Left ventricle myocardium superior (tissue), 1 donor: Measurements from ENCODE around the gene GPAT2. TPM values are rescaled to one million over a fixed set of nuclear protein-coding genes. Genes with fewer than 3 reads are reported as not detected.
"Not testable (repeated sequence)": the region's sequence is repeated elsewhere in the genome, so short reads cannot be mapped to it uniquely, and the experiment has no call there.

Experiments
- ATAC-seq: fragments of 200-7000 bp; cut with Tn5 transposase; one replicate; pipeline ENCODE4 v1.9.1; 2020; ENCODE audit warnings: mild to moderate bottlenecking, moderate library complexity
- DNase-seq: peaks from one replicate; pipeline ENCODE4 v3.0.0-alpha.2; 2020
- intact Hi-C: fragments of 100-400 bp; cut with micrococcal nuclease; formaldehyde crosslinking; loops from one replicate; pipeline ENCODE4 v1.11.0; 2022
- long read RNA-seq: library from polyadenylated mRNA; unstranded; transcript quantifications from one replicate; pipeline ENCODE4 v2.0.0, GENCODE V29; 2021
- total RNA-seq: library from RNA; stranded (reverse); fragmentation: NEBNext Ultra II Directional; extraction: Animal tissue kit (Norgen Biotek cat#: 25700); gene quantifications from one replicate; pipeline ENCODE4 v1.2.1, GENCODE V29; 2021
- donor health status: DM: no; HTN: yes; CAD: no; lungs with severe emphysema.

The GPAT2 gene, protein sequence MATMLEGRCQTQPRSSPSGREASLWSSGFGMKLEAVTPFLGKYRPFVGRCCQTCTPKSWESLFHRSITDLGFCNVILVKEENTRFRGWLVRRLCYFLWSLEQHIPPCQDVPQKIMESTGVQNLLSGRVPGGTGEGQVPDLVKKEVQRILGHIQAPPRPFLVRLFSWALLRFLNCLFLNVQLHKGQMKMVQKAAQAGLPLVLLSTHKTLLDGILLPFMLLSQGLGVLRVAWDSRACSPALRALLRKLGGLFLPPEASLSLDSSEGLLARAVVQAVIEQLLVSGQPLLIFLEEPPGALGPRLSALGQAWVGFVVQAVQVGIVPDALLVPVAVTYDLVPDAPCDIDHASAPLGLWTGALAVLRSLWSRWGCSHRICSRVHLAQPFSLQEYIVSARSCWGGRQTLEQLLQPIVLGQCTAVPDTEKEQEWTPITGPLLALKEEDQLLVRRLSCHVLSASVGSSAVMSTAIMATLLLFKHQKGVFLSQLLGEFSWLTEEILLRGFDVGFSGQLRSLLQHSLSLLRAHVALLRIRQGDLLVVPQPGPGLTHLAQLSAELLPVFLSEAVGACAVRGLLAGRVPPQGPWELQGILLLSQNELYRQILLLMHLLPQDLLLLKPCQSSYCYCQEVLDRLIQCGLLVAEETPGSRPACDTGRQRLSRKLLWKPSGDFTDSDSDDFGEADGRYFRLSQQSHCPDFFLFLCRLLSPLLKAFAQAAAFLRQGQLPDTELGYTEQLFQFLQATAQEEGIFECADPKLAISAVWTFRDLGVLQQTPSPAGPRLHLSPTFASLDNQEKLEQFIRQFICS
- total RNA-seq = 5.5 TPM
- long read RNA-seq, partial matches to known transcripts = 2 of 17 reads
- long read RNA-seq, other reads (novel, unspliced or antisense) = 15 of 17 reads

DNA sequence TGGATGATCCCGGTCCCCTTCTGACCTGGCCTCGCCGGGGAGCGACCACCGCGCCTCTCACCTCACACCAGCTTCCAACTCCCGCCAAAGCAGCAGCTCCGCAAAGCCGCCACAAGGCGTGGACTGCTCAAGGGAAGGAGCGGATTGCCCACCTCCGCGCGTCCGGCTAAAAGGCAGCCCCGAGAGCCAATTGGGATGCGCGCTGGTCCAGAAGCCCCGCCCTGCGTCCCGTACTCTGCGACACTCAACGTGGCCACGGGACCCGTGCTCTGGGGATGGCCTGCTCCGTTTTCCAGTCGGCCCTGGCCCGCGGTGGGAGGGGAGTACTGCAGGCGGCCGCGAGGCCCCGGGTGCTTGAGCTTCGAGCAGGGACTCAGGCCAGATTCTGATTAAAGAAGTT, at the start of gene GPAT2:
TSS of gene GPAT2 (minus strand) at position 125 of the 400 bp plus-strand sequence. CDS start 2,557 bp downstream, outside the sequence.
- peak; percentile 72 for ATAC-seq
- DNase-seq, intact Hi-C loops: not testable (repeated sequence)

DNA sequence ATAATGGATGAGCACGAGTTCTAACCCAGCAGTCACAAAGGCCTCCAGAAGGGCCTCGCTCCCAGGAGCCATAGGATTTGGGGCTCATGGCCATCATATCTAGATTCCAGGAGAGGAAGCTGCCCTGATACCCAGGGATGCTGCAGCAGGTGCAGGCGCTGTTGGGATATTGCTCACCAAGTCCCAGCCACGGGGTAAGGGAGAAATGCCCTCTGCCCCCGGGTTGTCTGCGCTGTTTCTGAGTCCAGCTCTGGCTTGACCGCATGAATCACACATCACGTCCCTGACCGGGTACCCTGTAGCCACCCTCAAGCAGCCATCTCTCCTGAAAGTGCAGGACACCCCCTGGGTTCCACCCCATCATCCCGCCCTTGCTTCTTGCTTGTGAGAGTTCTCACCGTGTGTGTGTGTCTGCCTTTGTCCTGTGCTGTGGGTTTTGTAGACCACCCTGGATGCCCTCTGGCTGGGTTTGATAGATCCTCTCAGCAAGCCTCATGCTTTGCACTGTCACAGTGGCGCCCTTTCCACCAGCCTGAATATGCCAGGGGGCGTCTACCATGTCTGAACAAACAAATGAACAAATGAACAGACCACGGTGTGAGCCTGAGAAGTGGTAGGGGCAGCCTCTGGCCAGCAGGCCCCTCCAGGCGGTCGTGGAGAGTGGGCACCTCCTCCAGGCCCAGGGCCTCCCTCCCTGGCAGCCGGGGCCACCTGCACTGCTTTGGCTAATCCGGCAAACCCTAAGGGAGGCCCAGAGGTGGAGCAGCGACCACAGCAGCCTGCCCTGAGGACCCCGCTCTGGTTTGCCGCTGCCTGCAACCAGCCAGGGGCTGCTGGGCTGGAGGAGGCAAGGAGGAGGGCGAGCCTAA, 49.5 kb upstream of the GPAT2 start:
- ATAC-seq = no peak
- peak; percentile 23 for DNase-seq
- intact Hi-C loops = no loop called here

DNA sequence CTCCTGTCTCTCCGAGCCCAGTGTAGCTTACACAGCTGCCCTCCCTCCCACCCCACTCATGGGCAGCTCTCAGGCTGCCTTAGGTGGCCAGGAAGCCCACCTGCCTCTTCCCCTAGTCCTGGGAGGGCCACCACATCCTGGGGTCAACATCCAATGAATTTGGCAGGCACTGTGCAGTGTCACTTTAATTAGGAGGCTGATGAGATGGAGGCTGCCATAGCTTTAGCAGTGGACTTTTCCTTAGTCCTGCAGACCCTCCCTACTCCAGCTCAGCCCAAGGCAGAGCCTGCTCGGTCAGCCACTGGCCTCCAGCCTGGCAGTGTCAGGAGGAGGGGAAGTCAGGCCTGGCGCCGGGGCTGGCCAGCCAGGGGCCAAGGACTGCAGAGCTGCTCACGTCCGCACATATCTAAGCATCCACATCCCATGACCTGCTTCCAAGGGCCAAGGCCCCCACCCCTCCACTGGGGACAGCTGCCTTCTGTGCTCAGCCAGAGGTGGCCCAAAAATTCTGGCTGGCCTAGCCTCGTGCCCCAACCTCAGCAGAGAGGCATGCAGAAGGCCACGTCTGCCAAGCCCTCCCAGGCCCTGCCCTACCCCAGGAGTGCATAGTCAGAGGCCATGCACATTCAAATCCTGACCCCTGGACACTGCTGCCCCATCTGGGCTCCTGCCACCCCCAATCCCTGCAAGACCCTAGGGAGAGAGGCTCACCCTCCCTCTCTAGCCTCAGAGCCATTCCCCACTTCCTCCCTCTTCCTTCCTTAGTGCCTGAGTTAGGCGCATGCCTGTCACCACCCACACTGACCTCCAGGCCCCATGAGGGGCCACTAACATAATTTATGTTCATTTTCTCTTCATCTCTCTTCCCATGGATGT, 48.6 kb upstream of the GPAT2 start:
- intact Hi-C loops = no loop called here
- peak; percentile 93 for ATAC-seq
- DNase-seq = peak; percentile 73

DNA sequence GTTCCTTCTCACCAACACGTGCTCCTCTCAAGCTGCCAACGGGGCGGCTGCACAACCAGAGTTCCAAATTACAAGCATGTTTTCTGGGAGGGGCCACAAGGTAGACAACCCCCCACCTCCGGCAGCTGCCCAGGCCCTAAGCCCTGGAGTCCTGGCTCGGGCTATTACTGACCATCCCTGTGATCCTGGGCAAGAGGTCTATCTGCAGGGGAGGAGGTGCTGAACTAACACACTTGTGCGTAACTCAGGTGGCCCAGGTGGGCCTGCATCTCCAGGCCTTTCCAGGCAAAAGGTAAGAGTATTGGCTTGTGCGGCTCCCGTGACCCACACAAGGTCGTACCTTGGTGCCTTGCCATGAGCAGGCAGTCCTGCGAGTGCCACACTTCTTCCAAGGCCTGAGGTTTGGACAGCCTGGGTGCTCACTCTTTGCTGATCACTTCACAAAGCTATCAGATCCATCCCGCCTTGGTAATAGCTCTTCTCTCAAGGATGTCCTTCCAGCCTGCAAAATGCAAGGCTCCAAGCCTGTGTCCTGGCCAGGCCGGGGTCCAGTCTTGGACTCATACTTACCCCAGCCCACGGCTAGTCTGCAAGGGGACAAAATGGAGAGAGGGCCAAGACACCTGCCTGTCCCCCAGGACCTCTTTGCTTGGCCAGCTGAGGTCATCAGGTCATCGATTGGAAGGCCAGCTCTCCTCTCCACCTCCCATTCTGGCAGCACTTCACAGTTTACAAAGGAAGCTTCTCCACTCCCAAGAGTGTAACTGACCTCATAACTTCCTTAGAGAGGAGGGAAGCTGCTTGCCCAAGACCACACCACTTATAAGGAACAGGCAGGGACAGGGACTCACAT, 47.7 kb upstream of the GPAT2 start:
- peak; percentile 22 for DNase-seq
- peak; percentile 69 for ATAC-seq

DNA sequence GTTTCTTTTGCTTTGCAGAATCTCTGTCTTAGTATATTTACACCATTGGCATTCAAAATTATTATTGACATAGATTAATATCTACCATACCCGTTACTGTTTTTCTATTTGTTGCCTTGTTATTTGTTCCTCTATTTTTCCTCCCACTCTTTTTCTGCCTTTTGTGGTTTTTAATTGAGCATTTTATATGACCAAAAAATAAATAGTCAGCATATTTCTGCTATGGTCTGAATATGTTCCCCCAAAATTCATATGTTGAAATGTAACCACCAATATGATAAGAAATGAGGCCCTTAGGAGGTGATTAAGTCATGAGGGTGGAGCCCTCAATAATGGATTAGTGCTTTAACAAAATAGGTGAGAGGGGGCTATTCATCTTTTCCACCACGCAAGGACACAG, 46.3 kb upstream of the GPAT2 start:
- ATAC-seq (no peak), DNase-seq (no peak)
- intact Hi-C loops = no loop called here

More for the DNA sequence above, 47.7 kb upstream of the GPAT2 start:
- intact Hi-C loops = no loop called here

DNA sequence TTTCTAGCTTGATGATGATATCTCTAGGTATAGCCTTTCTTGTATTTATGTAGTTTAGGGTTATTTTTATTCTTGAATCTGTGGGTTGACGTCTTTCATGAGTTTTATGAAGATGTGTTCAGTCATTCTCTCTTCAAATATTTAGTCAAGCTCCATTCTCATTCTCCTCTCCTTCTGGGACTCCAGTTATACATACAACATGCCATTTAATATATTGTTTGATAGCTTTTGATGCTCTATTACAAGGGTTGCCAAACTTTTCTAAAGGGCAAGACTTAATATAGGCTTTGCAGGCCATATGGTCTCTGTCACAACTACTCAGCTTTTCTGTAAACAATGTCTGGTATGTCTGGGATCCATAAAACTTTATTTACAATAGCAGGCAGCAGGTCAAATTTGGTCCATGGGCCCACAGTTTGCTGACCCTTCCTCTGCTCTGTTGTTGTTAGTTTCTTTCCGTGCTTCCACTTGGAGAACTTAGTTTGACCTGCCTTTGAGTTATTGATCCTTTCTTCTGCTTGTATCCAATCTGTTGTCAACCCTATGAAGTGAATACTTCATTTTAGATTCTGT, 40.6 kb upstream of the GPAT2 start:
- intact Hi-C loops = no loop called here
- no peak for DNase-seq
- no peak for ATAC-seq

DNA sequence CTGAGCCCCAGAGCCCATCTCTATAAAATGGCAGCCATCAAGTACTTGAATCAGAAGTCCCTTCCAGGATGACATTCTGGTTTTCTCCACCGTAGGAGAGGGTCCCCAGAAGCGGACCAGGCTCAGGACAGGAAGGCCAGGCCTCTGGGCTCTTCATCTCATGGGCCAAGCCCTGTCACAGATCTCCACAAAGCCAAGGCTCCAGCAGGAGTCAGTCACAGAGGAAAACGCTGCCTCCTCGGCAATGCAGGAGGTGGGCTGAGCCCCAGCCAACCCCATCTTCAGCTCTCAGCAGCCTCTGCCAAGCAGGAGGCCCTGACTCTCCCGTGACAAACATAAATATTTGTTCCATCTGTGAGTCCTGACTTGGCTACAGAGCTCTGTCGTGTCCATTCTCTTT, 39.4 kb upstream of the GPAT2 start:
- ATAC-seq (no peak), DNase-seq (no peak)
- intact Hi-C loops = no loop called here

DNA sequence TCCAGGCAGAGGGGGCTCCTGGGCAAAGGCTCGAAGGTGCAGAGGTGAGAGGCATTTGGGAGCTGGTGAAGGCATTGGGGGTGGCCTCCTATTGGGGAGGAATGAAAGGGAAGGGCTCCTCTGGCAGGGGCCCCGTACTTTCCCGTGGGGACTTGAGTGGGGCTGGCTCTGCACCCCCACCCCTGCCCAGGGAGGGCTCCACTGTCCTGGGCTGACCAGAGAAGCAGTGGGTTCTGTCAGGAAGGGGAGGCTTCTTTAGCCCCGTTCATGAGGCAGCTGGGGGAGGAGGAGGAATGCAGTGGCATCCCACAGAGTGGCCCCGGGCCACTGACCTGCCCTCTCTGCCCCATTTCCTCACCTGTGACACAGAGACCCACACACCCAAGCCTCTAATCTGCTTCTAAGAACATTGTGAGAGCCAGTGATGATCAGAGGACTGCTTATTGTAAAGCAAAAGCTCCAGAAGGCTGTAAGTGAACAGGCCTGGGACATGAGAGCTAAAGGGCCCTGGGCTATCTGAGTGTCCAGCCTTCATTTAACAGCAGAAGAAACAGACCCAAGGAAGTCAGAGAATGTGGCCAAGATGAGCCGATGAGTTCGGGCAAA, 38.6 kb upstream of the GPAT2 start:
- intact Hi-C loops = no loop called here
- ATAC-seq = no peak
- no peak for DNase-seq

DNA sequence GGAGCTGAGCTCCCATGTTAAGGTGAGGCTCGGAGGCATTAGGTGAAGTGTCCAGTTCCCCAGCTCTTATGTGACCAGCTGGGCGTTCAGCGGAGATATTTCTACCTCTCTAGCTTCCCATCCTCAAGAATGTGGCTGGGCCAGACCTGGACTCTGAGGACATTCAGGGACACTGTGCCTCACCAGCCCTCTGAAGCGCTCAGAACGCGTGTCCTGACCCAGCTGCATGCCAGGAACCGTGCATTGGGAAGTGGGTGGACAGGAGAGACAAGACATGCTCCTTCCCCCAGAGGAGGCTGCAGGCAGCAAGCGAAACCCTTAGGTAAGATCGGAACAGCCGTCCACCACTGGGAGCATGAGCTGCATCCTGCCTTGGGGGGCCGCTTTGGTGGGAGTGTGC, 38.0 kb upstream of the GPAT2 start:
- no peak for ATAC-seq
- intact Hi-C loops = no loop called here
- no peak for DNase-seq

DNA sequence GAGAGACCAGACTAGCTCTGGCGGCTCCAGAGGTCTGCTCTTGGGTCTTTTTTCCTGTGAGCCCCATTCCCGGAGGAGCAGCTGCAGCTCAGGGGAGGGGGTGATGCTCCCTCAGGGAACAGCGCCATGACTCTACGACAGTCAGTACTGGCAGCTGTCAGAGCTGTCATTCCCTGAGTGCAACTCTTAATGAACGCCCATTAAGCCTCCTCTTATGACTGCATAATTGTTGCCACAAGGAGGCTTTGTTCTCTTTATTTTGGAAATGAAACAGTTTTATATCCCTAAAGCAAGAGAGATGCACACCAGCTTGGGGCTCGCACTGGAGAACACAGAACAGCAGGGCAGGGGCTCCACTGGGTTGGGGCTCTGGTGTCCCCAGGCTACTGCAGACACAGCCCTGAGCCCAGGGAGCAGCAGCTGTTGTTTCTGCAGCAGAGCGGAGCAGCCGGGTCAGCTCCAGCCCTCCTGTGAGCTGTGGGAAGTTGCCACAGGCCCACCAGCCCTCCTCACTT, 37.3 kb upstream of the GPAT2 start:
- intact Hi-C loops, DNase-seq: not testable (repeated sequence)
- ATAC-seq = peak; percentile 57

DNA sequence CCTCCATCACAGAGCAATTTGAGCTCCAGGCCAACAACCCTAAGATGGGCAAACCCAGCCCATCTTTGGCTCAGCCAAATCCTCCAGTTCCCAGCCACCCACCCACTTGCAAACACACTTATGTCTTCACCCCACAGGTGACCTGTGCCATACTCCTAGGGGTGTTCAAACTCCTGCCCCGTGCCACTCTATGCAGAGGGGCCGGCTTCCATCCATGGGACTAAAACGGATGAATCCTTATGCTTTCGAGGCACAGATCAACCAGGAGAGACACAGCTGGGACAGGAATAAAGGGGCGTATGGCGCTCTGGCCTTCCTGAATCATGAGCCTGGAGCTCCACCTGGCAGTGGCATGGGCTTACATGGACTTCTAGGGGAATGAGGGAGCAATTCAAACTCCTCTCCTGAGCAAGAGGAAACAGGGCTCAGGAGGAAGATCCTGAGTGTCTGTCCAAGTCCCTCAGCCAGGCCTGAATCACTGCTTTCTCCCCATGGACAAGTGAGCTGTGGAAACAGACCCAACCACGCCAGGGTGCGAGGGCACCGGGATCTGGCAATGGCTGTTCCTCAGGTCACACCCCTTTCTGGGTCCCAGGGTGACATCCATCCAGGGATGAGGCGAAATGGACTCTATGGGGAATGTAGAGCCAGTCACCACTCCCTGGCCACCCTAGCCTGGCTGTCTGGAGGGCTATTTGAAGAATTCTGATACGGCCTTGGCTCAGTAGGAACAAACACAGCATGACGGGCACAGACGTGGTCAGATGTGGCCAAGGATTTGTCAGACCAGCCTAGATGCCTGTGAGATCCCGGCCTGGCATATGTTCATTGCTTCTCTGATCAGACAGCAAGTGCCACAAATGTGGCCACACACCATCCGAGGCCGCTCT, 36.6 kb upstream of the GPAT2 start:
- ATAC-seq = peak; percentile 61
- DNase-seq, intact Hi-C loops: not testable (repeated sequence)

DNA sequence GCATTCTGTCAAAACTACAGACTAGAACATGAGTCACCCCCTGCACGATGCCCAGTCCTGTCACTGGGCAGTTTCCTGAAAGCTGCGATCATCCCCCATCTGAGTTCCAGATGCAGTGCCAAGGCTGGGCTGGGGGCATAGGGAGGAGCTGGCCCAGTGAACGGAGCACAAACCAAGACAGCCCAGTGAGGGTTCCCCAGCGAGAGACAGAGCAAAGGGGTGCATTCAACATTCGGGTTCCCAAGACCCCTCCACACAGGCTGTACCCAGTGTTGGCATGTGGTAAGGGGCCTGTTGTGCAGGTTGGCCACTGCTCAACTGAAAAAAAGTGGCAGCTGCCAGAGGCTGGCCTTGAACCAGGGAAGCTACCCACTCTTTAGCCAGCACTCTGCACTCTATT, 35.6 kb upstream of the GPAT2 start:
- DNase-seq, intact Hi-C loops: not testable (repeated sequence)

DNA sequence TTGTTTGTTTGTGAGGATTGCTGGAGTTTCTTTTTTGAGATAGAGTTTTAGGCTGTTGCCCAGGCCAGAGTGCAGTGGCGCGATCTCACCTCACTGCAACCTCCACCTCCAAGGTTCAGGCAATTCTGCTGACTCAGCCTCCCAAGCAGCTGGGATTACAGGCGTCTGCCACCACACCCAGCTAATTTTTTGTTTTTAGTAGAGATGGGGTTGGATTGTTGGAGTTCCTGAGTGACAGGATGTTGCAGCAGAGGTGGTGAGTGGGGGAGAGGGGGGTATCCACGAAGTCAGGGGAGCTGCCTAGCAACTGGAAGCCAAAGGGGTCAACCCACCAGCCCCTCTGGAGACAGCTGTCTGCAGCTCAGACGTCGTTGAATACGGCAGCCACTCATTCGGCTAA, 35.2 kb upstream of the GPAT2 start:
- intact Hi-C loops, ATAC-seq, DNase-seq: not testable (repeated sequence)

More for the DNA sequence above, 35.6 kb upstream of the GPAT2 start:
- ATAC-seq = not testable (repeated sequence)

DNA sequence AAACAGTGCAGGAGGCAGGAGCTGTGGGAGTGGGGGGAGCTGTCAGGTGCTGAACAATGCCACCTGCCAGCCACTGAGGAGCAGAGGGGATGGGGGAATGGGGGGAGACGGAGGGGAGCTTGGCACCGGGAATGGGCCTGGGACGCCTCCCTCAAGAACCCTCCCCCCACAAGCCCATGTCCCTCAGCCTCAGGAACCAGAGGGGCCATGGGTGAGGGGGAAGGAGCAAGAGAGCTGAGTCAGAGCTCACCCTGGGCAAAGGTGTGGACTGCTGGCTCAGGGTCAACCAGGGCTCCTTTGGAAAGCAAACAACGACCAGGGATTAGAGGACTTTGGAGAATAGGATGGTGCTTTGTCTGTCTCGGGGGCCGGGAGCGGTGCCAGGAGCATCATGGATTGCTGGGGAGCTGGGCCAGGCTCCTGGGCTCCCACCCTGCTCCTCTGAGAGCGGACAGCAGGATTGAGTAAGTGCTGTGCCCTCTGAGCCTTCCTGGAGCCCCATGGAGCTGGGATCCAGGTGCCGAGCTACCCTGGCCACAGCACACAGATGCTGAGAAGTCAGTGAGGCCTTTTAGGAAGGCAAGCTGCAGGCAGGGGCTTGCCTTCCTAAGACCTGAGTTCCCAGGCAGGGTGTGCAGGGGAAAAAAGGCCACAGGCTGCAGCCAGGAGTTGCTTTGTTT, 33.3 kb upstream of the GPAT2 start:
- peak; percentile 19 for DNase-seq
- intact Hi-C loops, ATAC-seq: not testable (repeated sequence)
